MM.1S (cell line): Measurements from ENCODE around the gene BICC1.

Experiments
- CTCF ChIP-seq: fragments of 300-600 bp; sonication (generic); IDR thresholded peaks from 2 replicates; pipeline ENCODE4 v1.5.1; 2016; ENCODE audit warnings: antibody characterized with exemption, low read length, mixed read lengths
- EZH2 ChIP-seq: fragments of 300-600 bp; sonication (generic); optimal IDR thresholded peaks from 2 replicates; pipeline ENCODE3; 2017; ENCODE audit warnings: low read depth, mild to moderate bottlenecking, antibody characterized with exemption, low read length, mixed read lengths
- EZH2phosphoT487 ChIP-seq: fragments of 300-600 bp; sonication (generic); IDR thresholded peaks from 2 replicates; pipeline ENCODE4 v1.6.1; 2018; ENCODE audit warnings: antibody characterized with exemption, low read length

- TF ChIP-seq CTCF (no peak), EZH2 (no peak), EZH2phosphoT487 (no peak)
These were observed 218.6 kb downstream of the BICC1 start for GRCh38 chr10:58731276-58731675.
